Mesodermal cell (in vitro differentiated cells): ENCODE data around the gene SMCHD1.
"Not testable (repeated sequence)": the region's sequence is repeated elsewhere in the genome, so short reads cannot be mapped to it uniquely, and the experiment has no call there.

Source experiments
- H3K27ac ChIP-seq: 2 replicates; pipeline ENCODE4 v1.7.0; 2013; ENCODE audit warnings: mild to moderate bottlenecking, low read depth, low read length, moderate library complexity; ENCODE audit not compliant: severe bottlenecking
- H3K36me3 ChIP-seq: 2 replicates; pipeline ENCODE4 v1.7.1; 2013; ENCODE audit warnings: mild to moderate bottlenecking, low read length, moderate library complexity; ENCODE audit not compliant: control insufficient read depth, insufficient read depth
- H3K4me1 ChIP-seq: one replicate; pipeline ENCODE4 v1.7.1; 2013; ENCODE audit warnings: mild to moderate bottlenecking, low read length; ENCODE audit not compliant: insufficient read depth, control insufficient read depth, poor library complexity, severe bottlenecking
- H3K4me3 ChIP-seq: 2 replicates; pipeline ENCODE4 v1.7.0; 2013; ENCODE audit warnings: low read length, control low read depth, mild to moderate bottlenecking; ENCODE audit not compliant: insufficient read depth, poor library complexity, severe bottlenecking; ENCODE audit errors: extremely low read depth
- H3K9me3 ChIP-seq: 2 replicates; pipeline ENCODE4 v1.7.1; 2013; ENCODE audit warnings: mild to moderate bottlenecking, low read length, moderate library complexity; ENCODE audit not compliant: control insufficient read depth
- WGBS, 2 experiments: methylation state at CpG; one replicate each; pipeline ENCODE4 v1.1.5; 2013; ENCODE audit warnings: missing lambda C conversion rate in 2 of 2; ENCODE audit not compliant: insufficient coverage in 2 of 2; 5-methylcytosine and 5-hydroxymethylcytosine counted together

The SMCHD1 gene

GRCh38 chr18:2814928-2815327 is 159.4 kb downstream of the SMCHD1 start:
- no peak overlapping the region for H3K27ac ChIP-seq
- H3K36me3 ChIP-seq, result no peaks in the 10 kb centered on the region
- no peak overlapping the region for H3K4me3 ChIP-seq
- H3K9me3 ChIP-seq, result no peaks in the 10 kb centered on the region
- H3K4me1 ChIP-seq, result no peaks in the 10 kb centered on the region
- no CpG with 5 or more reads among the region's 2 CpGs for WGBS, 2 experiments

- Histone ChIP-seq H3K27ac (no peak overlapping the region), H3K4me3 (no peak overlapping the region), H3K4me1 (no peaks in the 10 kb centered on the region), H3K9me3 (no peaks in the 10 kb centered on the region), H3K36me3 (no peaks in the 10 kb centered on the region)
Observed at GRCh38 chr18:2818281-2818680, 162.8 kb downstream of the SMCHD1 start.

- Histone ChIP-seq H3K4me1 (no peaks in the 10 kb centered on the region), H3K36me3 (no peaks in the 10 kb centered on the region), H3K4me3 (no peak overlapping the region), H3K9me3 (no peaks in the 10 kb centered on the region), H3K27ac (no peak overlapping the region)
- 92 to 100% methylated on average over 1 to 2 of the region's 2 CpGs for WGBS, 2 experiments
Observed at GRCh38 chr18:2821695-2822094, 166.2 kb downstream of the SMCHD1 start.

- H3K9me3 ChIP-seq, result no peaks in the 10 kb centered on the region
- H3K27ac ChIP-seq, result no peak overlapping the region
- no peaks in the 10 kb centered on the region for H3K36me3 ChIP-seq
- WGBS, 2 experiments, result 97% methylated on average over 3 to 4 of the region's 6 CpGs
- H3K4me3 ChIP-seq, result no peak overlapping the region
- no peaks in the 10 kb centered on the region for H3K4me1 ChIP-seq
Observed at GRCh38 chr18:2822213-2822921, 166.8 kb downstream of the SMCHD1 start.

GRCh38 chr18:2823202-2823601 is 167.7 kb downstream of the SMCHD1 start:
- Histone ChIP-seq H3K27ac (no peak overlapping the region), H3K9me3 (no peaks in the 10 kb centered on the region), H3K4me3 (no peak overlapping the region), H3K36me3 (no peaks in the 10 kb centered on the region), H3K4me1 (no peaks in the 10 kb centered on the region)
- 71 to 93% methylated on average over 1 to 2 of the region's 2 CpGs for WGBS, 2 experiments

- Histone ChIP-seq H3K27ac (no peak overlapping the region), H3K36me3 (no peaks in the 10 kb centered on the region), H3K4me1 (no peaks in the 10 kb centered on the region), H3K4me3 (no peak overlapping the region), H3K9me3 (no peaks in the 10 kb centered on the region)
- WGBS, 2 experiments, result no CpG with 5 or more reads among the region's 2 CpGs
Observed at GRCh38 chr18:2823966-2824365, 168.4 kb downstream of the SMCHD1 start.

GRCh38 chr18:2824865-2825264 is 169.3 kb downstream of the SMCHD1 start:
- Histone ChIP-seq H3K36me3 (no peaks in the 10 kb centered on the region), H3K9me3 (no peaks in the 10 kb centered on the region), H3K27ac (no peak overlapping the region), H3K4me3 (no peak overlapping the region), H3K4me1 (no peaks in the 10 kb centered on the region)
- 89 to 100% methylated on average over 2 to 4 of the region's 5 CpGs for WGBS, 2 experiments

- Histone ChIP-seq H3K27ac (no peak overlapping the region), H3K4me3 (no peak overlapping the region), H3K36me3 (no peaks in the 10 kb centered on the region), H3K4me1 (no peaks in the 10 kb centered on the region), H3K9me3 (no peaks in the 10 kb centered on the region)
- 93 to 94% methylated on average over 2 to 3 of the region's 3 CpGs for WGBS, 2 experiments
Observed at GRCh38 chr18:2825613-2826175, 170.2 kb downstream of the SMCHD1 start.

- no peak overlapping the region for H3K27ac ChIP-seq
- 82 to 83% methylated on average over 7 to 9 of the region's 10 CpGs for WGBS, 2 experiments
- H3K4me3 ChIP-seq, result no peak overlapping the region
Observed at GRCh38 chr18:2826581-2826980, 171.1 kb downstream of the SMCHD1 start.

GRCh38 chr18:2827061-2827460 is 171.5 kb downstream of the SMCHD1 start:
- H3K36me3 ChIP-seq, result no peaks in the 10 kb centered on the region
- H3K9me3 ChIP-seq, result no peaks in the 10 kb centered on the region
- H3K4me3 ChIP-seq, result no peak overlapping the region
- 88 to 100% methylated on average over 2 to 3 of the region's 5 CpGs for WGBS, 2 experiments
- H3K4me1 ChIP-seq, result no peaks in the 10 kb centered on the region
- H3K27ac ChIP-seq, result no peak overlapping the region

More at GRCh38 chr18:2826581-2826980, 171.1 kb downstream of the SMCHD1 start:
- H3K36me3 ChIP-seq, result no peaks in the 10 kb centered on the region
- no peaks in the 10 kb centered on the region for H3K4me1 ChIP-seq
- no peaks in the 10 kb centered on the region for H3K9me3 ChIP-seq

GRCh38 chr18:2836118-2836517 is 180.6 kb downstream of the SMCHD1 start:
- H3K27ac ChIP-seq, H3K36me3 ChIP-seq: not testable (repeated sequence)
- WGBS, 2 experiments, result 100% methylated on average over 2 to 3 of the region's 3 CpGs

More at GRCh38 chr18:2836118-2836517, 180.6 kb downstream of the SMCHD1 start:
- not testable (repeated sequence) for H3K4me1 ChIP-seq, H3K9me3 ChIP-seq, H3K4me3 ChIP-seq
